Measurements from ENCODE around the gene ROS1.
"Not testable (repeated sequence)": the region's sequence is repeated elsewhere in the genome, so short reads cannot be mapped to it uniquely, and the experiment has no call there.

Gene ROS1

GRCh38 chr6:117265410-117266256, 160.1 kb downstream of the ROS1 start, which contains the start of gene VGLL2:
VGLL2 (plus strand) TSS chr6:117265558; CDS start chr6:117265764, 206 bp downstream.
- DNase-seq: no peak

GRCh38 chr6:117264692-117265409, 160.9 kb downstream of the ROS1 start:
- DNase-seq: no peak

GRCh38 chr6:117264369-117264691, 161.4 kb downstream of the ROS1 start:
- no peak for DNase-seq

GRCh38 chr6:117263353-117263927, 162.3 kb downstream of the ROS1 start:
- DNase-seq: no peak

GRCh38 chr6:117262799-117263198, 162.9 kb downstream of the ROS1 start:
- DNase-seq: no peak

- DNase-seq: no peak
Measured at GRCh38 chr6:117253785-117254184, 172.0 kb downstream of the ROS1 start.

- DNase-seq: not testable (repeated sequence)
Measured at GRCh38 chr6:117244979-117245378, 180.8 kb downstream of the ROS1 start.

- not testable (repeated sequence) for DNase-seq
Measured at GRCh38 chr6:117244571-117244970, 181.2 kb downstream of the ROS1 start.
